HCT116 (cell line): ENCODE data around the gene CYB5A.

ENCODE experiments used
- FOSL1 ChIP-seq: IDR thresholded peaks from 2 replicates; pipeline ENCODE4 v1.6.1; 2012; ENCODE audit warnings: low read depth
- TF ChIP-seq, protein P1 (sequence below), 3 experiments: fragments of 200-600 bp in 1 of 3; sonication (generic) in 1 of 3; IDR thresholded peaks in 2 of 3; conservative IDR thresholded peaks in 1 of 3; 2 replicates each; pipeline ENCODE4 v1.5.1; 2012 to 2017; ENCODE audit warnings: low read depth in 2 of 3, low read length in 2 of 3, antibody characterized with exemption in 1 of 3, borderline replicate concordance in 1 of 3, control low read depth in 1 of 3, mild to moderate bottlenecking in 1 of 3, mixed read lengths in 1 of 3, mixed run types in 1 of 3, moderate library complexity in 1 of 3; ENCODE audit not compliant: insufficient read depth in 1 of 3
- TF ChIP-seq, protein P2 (sequence below): IDR thresholded peaks from 2 replicates; pipeline ENCODE4 v1.6.1; 2012

GRCh38 chr18:74290794-74291471 lies 830 bp downstream of the CYB5A start:
- TF ChIP-seq, protein P1, sequence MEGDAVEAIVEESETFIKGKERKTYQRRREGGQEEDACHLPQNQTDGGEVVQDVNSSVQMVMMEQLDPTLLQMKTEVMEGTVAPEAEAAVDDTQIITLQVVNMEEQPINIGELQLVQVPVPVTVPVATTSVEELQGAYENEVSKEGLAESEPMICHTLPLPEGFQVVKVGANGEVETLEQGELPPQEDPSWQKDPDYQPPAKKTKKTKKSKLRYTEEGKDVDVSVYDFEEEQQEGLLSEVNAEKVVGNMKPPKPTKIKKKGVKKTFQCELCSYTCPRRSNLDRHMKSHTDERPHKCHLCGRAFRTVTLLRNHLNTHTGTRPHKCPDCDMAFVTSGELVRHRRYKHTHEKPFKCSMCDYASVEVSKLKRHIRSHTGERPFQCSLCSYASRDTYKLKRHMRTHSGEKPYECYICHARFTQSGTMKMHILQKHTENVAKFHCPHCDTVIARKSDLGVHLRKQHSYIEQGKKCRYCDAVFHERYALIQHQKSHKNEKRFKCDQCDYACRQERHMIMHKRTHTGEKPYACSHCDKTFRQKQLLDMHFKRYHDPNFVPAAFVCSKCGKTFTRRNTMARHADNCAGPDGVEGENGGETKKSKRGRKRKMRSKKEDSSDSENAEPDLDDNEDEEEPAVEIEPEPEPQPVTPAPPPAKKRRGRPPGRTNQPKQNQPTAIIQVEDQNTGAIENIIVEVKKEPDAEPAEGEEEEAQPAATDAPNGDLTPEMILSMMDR (IDR thresholded peaks at IDR 0.05 in 2 of 3, conservative IDR thresholded peaks at IDR 0.05 in 1 of 3; ENCODE audit: borderline replicate concordance in 1 of 3, insufficient read depth in 1 of 3, low read depth in 2 of 3, low read length in 2 of 3) = peak; percentile 17 to 38 (median 29); a peak in 3 of 6 replicates
- TF ChIP-seq, protein P2, sequence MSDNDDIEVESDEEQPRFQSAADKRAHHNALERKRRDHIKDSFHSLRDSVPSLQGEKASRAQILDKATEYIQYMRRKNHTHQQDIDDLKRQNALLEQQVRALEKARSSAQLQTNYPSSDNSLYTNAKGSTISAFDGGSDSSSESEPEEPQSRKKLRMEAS = peak; percentile 61
- no peak for TF ChIP-seq FOSL1
